ENCODE data around the gene SMIM3.
"Not testable (repeated sequence)": the region's sequence is repeated elsewhere in the genome, so short reads cannot be mapped to it uniquely, and the experiment has no call there.

SMIM3 gene

GRCh38 chr5:150778517-150779396 is at the start of gene SMIM3:
SMIM3 (plus strand) TSS chr5:150778757; CDS start chr5:150795441, 16,684 bp downstream.
- TF ChIP-seq JUND (IDR thresholded peaks at IDR 0.05; ENCODE audit: low read depth), result no peak
- in situ Hi-C loops (cut with HindIII; ENCODE audit: low pct_unique_long_range_greater_than_20kb, low sequenced_read_pairs), result no loop called here
- DNase-seq (ENCODE audit: low read depth in 1 of 2, low spot score in 1 of 2), result peak; percentile 61 to 88

GRCh38 chr5:150729859-150730258 is 48.7 kb upstream of the SMIM3 start:
- in situ Hi-C loops (cut with HindIII; ENCODE audit: low pct_unique_long_range_greater_than_20kb, low sequenced_read_pairs), result no loop called here
- TF ChIP-seq JUND (IDR thresholded peaks at IDR 0.05; ENCODE audit: low read depth), result no peak
- no peak for DNase-seq (ENCODE audit: low read depth in 1 of 2, low spot score in 1 of 2)

GRCh38 chr5:150731669-150732242 is 46.8 kb upstream of the SMIM3 start:
- DNase-seq (ENCODE audit: low read depth in 1 of 2, low spot score in 1 of 2), result no peak
- in situ Hi-C loops (cut with HindIII; ENCODE audit: low pct_unique_long_range_greater_than_20kb, low sequenced_read_pairs), result no loop called here
- TF ChIP-seq JUND (IDR thresholded peaks at IDR 0.05; ENCODE audit: low read depth), result no peak

- in situ Hi-C loops (cut with HindIII; ENCODE audit: low pct_unique_long_range_greater_than_20kb, low sequenced_read_pairs), result no loop called here
- no peak for DNase-seq (ENCODE audit: low read depth in 1 of 2, low spot score in 1 of 2)
- TF ChIP-seq JUND (IDR thresholded peaks at IDR 0.05; ENCODE audit: low read depth), result no peak
These were observed 43.8 kb upstream of the SMIM3 start for GRCh38 chr5:150734579-150735384.

GRCh38 chr5:150738862-150739261 is 39.7 kb upstream of the SMIM3 start:
- no peak for TF ChIP-seq JUND (IDR thresholded peaks at IDR 0.05; ENCODE audit: low read depth)
- in situ Hi-C loops (cut with HindIII; ENCODE audit: low pct_unique_long_range_greater_than_20kb, low sequenced_read_pairs), result no loop called here
- DNase-seq (ENCODE audit: low read depth in 1 of 2, low spot score in 1 of 2), result no peak

GRCh38 chr5:150740992-150741391 is 37.6 kb upstream of the SMIM3 start:
- no peak for DNase-seq (ENCODE audit: low read depth in 1 of 2, low spot score in 1 of 2)
- TF ChIP-seq JUND (IDR thresholded peaks at IDR 0.05; ENCODE audit: low read depth), result no peak
- in situ Hi-C loops (cut with HindIII; ENCODE audit: low pct_unique_long_range_greater_than_20kb, low sequenced_read_pairs), result no loop called here

GRCh38 chr5:150742455-150743141 is 36.0 kb upstream of the SMIM3 start:
- in situ Hi-C loops (cut with HindIII; ENCODE audit: low pct_unique_long_range_greater_than_20kb, low sequenced_read_pairs); DNase-seq (ENCODE audit: low read depth in 1 of 2, low spot score in 1 of 2): not testable (repeated sequence)

- DNase-seq (ENCODE audit: low read depth in 1 of 2, low spot score in 1 of 2); in situ Hi-C loops (cut with HindIII; ENCODE audit: low pct_unique_long_range_greater_than_20kb, low sequenced_read_pairs): not testable (repeated sequence)
These were observed 35.4 kb upstream of the SMIM3 start for GRCh38 chr5:150743142-150743488.

GRCh38 chr5:150750469-150750868 is 28.1 kb upstream of the SMIM3 start:
- DNase-seq (ENCODE audit: low read depth in 1 of 2, low spot score in 1 of 2), result no peak
- TF ChIP-seq JUND (IDR thresholded peaks at IDR 0.05; ENCODE audit: low read depth), result no peak
- in situ Hi-C loops (cut with HindIII; ENCODE audit: low pct_unique_long_range_greater_than_20kb, low sequenced_read_pairs), result no loop called here

- in situ Hi-C loops (cut with HindIII; ENCODE audit: low pct_unique_long_range_greater_than_20kb, low sequenced_read_pairs), result no loop called here
- TF ChIP-seq JUND (IDR thresholded peaks at IDR 0.05; ENCODE audit: low read depth), result no peak
- no peak for DNase-seq (ENCODE audit: low read depth in 1 of 2, low spot score in 1 of 2)
These were observed 27.3 kb upstream of the SMIM3 start for GRCh38 chr5:150751096-150751891.

- peak in 1 of 2 experiments; percentile 27 for DNase-seq (ENCODE audit: low read depth in 1 of 2, low spot score in 1 of 2)
- TF ChIP-seq JUND (IDR thresholded peaks at IDR 0.05; ENCODE audit: low read depth), result no peak
- in situ Hi-C loops (cut with HindIII; ENCODE audit: low pct_unique_long_range_greater_than_20kb, low sequenced_read_pairs), result no loop called here
These were observed 25.1 kb upstream of the SMIM3 start for GRCh38 chr5:150753463-150753862.

GRCh38 chr5:150753863-150754262 is 24.7 kb upstream of the SMIM3 start:
- in situ Hi-C loops (cut with HindIII; ENCODE audit: low pct_unique_long_range_greater_than_20kb, low sequenced_read_pairs), result no loop called here
- peak in 1 of 2 experiments; percentile 61 for DNase-seq (ENCODE audit: low read depth in 1 of 2, low spot score in 1 of 2)
- TF ChIP-seq JUND (IDR thresholded peaks at IDR 0.05; ENCODE audit: low read depth), result no peak
